Psoas muscle (tissue), 8 donors: ENCODE measurements around the gene GPR180. TPM values are rescaled to one million over a fixed set of nuclear protein-coding genes. Genes with fewer than 3 reads are reported as not detected.
A peak's percentile ranks its signal among the peaks of the same experiment; 100 is the strongest.

Experiments
- ATAC-seq, 4 donors: fragments of 200-7000 bp; cut with Tn5 transposase; one replicate each; pipeline ENCODE4 v1.9.1; 2020; ENCODE audit warnings: moderate library complexity in 3 of 4, mild to moderate bottlenecking in 2 of 4
- DNase-seq, 2 donors: peaks; one replicate each; pipeline ENCODE4 v3.0.0-alpha.2; 2020
- H3K27ac ChIP-seq: fragments of 200-600 bp; one replicate; pipeline ENCODE4 v1.8.0; 2022
- H3K27me3 ChIP-seq, 3 donors: fragments of 200-600 bp in 1 of 3; one replicate each; pipeline versions ENCODE4 v1.6.1 to v1.8.0; 2013 to 2022; ENCODE audit warnings: low read length in 2 of 3, mild to moderate bottlenecking in 2 of 3, moderate library complexity in 1 of 3; ENCODE audit not compliant: insufficient read depth in 3 of 3
- H3K36me3 ChIP-seq, 2 donors: fragments of 200-600 bp in 1 of 2; one replicate each; pipeline versions ENCODE4 v1.6.1 to v1.8.0; 2013 to 2022; ENCODE audit warnings: low read depth in 1 of 2, mild to moderate bottlenecking in 1 of 2, moderate library complexity in 1 of 2; ENCODE audit not compliant: insufficient read depth in 1 of 2
- H3K4me1 ChIP-seq: fragments of 200-600 bp; one replicate; pipeline ENCODE4 v1.8.0; 2022
- H3K4me3 ChIP-seq: fragments of 200-600 bp; one replicate; pipeline ENCODE4 v1.8.0; 2022; ENCODE audit warnings: mild to moderate bottlenecking
- H3K9me3 ChIP-seq: fragments of 200-600 bp; one replicate; pipeline ENCODE4 v1.8.0; 2022
- CTCF ChIP-seq: fragments of 200-600 bp; IDR thresholded peaks from one replicate; pipeline ENCODE4 v1.8.0; 2022; ENCODE audit warnings: antibody characterized with exemption
- WGBS, 3 donors: extraction: QIAGEN DNeasy Blood & Tissue Kit; methylation state at CpG; one replicate each; pipeline versions ENCODE4 v1.1.6 to v1.1.7; 2013; 5-methylcytosine and 5-hydroxymethylcytosine counted together
- intact Hi-C, 2 donors: fragments of 100-400 bp; cut with DNase I; formaldehyde crosslinking; loops; one replicate each; pipeline versions ENCODE4 v1.11.0 to v1.14.2; 2022
- polyA plus RNA-seq, 3 donors: library from polyadenylated mRNA; stranded (reverse); fragments of 200-250 nt; gene quantifications; one replicate each; pipeline ENCODE4 v1.2.3, GENCODE V29; 2013
- total RNA-seq, 4 donors: library from RNA; stranded (reverse); fragmentation: NEBNext Ultra II Directional in 2 of 4; extraction: Animal tissue kit (Norgen Biotek cat#: 25700) in 2 of 4; gene quantifications; one replicate each; pipeline versions ENCODE4 v1.2.1 to v1.2.4, GENCODE V29; 2021 to 2023
- donor health status: healthy with polysubstance abuse.
- donor health status: DM: no; HTN: no; CAD: no; lungs with moderate emphysema.
- donor health status: Bipolar disorder and iron deficiency.
- donor health status: healthy.
- donor health status: DM: yes; HTN: yes; CAD: no.
- donor health status: DM: no; HTN: no; CAD: no.
- donor health status: DM: no; HTN: no; CAD: no.
- donor health status: DM: yes; HTN: yes; CAD: no.

Gene GPR180
- total and polyA plus RNA-seq, 7 donors: 1.6 to 4.2 (median 4.0) TPM

DNA sequence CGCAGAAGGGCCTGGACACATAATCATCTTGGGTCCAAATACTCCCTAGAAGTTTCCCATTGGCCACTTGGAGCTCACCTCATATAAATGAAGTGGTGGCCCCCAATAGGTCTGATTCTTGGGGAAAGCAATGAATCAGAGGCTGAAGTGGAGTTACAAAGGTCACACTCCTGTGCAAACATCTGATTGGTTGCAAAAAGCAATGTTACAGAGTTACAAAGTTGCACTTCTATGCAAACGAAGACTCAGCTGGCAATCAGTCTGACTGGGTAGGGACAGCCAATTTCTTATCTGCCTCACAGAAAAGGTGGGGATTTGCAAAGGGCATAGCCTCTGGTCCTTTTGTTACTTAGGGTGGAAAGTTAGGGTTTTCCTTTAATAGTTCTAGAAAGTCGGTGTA, 1.8 kb upstream of the GPR180 start:
- no peak for TF ChIP-seq CTCF
- Histone ChIP-seq H3K36me3 (no peaks in the 10 kb centered on the region), H3K9me3 (no peaks in the 10 kb centered on the region), H3K27ac (no peak overlapping the region), H3K27me3 (no peaks in the 10 kb centered on the region), H3K4me3 (no peak overlapping the region), H3K4me1 (peaks cover 6% of the 10 kb centered on the region)
- DNase-seq (no peak), ATAC-seq (no peak)
- 90 to 92% (median 92%) methylated on average over 3 of the region's 3 CpGs for WGBS, 3 donors
- intact Hi-C loops: no loop called here

DNA sequence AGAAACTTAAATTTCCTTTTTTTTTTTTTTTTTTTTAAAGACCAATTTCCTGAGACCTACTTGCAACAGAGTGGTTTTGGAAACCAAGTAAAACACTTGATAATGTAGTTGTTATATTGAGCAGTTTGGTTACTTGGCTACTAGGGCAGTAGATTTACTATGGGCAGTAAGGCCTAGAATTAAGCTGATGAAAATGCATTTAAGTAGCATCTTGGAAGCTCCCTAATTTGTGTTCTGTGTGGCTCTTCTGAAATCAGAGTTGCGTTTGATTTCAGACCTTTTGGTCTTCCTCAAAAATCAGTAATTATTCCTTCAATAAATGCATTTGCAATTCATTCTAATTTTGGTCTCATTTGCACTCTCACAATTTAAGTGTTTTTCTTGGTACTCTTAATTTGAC, 810 bp downstream of the GPR180 start:
- Histone ChIP-seq H3K36me3 (peaks cover 2 to 16% of the 10 kb centered on the region in 2 donors), H3K27ac (no peak overlapping the region), H3K27me3 (no peaks in the 10 kb centered on the region), H3K4me1 (no peaks in the 10 kb centered on the region), H3K4me3 (peak overlapping the region; percentile 85), H3K9me3 (no peaks in the 10 kb centered on the region)
- no peak for DNase-seq
- intact Hi-C loops: no loop called here
- ATAC-seq: no peak
- no peak for TF ChIP-seq CTCF
- 43 to 47% (median 45%) methylated on average over 1 of the region's 1 CpG for WGBS, 3 donors

- no peak for ATAC-seq
- WGBS, 3 donors: 67 to 78% (median 68%) methylated on average over 4 of the region's 4 CpGs
- intact Hi-C loops: no loop called here
- no peak for DNase-seq
- Histone ChIP-seq H3K36me3 (peaks cover 6 to 16% of the 10 kb centered on the region in 2 donors), H3K27ac (no peak overlapping the region), H3K9me3 (no peaks in the 10 kb centered on the region), H3K4me3 (no peak overlapping the region), H3K27me3 (no peaks in the 10 kb centered on the region), H3K4me1 (no peaks in the 10 kb centered on the region)
- no peak for TF ChIP-seq CTCF
These were observed 5.4 kb downstream of the GPR180 start for GRCh38 chr13:94607056-94607455.

- peaks cover 6 to 16% of the 10 kb centered on the region in 2 donors for H3K36me3 ChIP-seq
- ATAC-seq: no peak
- 74 to 85% (median 75%) methylated on average over 3 of the region's 3 CpGs for WGBS, 3 donors
- H3K4me3 ChIP-seq: no peak overlapping the region
- no peak for DNase-seq
- intact Hi-C loops: no loop called here
- H3K27me3 ChIP-seq: no peaks in the 10 kb centered on the region
- H3K27ac ChIP-seq: no peak overlapping the region
- no peak for TF ChIP-seq CTCF
- no peaks in the 10 kb centered on the region for H3K4me1 ChIP-seq
- H3K9me3 ChIP-seq: no peaks in the 10 kb centered on the region
These were observed 6.3 kb downstream of the GPR180 start for GRCh38 chr13:94607939-94608338.

DNA sequence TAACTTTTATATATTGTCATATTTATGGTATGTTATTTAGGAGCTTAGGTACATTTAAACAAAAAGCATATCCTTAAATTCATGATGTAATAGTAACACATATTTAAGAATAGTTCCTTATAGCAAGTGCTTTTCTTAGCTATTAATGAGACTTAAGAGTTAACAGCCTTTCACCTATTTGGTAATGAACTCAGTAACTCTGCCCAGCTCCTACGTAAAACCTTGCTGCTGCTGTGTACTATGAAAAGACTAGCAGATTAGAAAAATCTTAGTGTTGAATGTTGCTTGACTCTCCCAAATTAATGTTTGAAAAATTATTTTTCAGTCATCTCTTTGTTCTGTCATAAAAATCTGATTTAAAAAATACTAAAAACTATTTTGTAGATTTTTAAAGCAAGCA, 6.9 kb downstream of the GPR180 start:
- Histone ChIP-seq H3K36me3 (peaks cover 6 to 16% of the 10 kb centered on the region in 2 donors), H3K4me3 (no peak overlapping the region)
- ATAC-seq: peak in 2 of 4 donors; percentile 64 to 74

More for the DNA sequence above, 6.9 kb downstream of the GPR180 start:
- Histone ChIP-seq H3K4me1 (no peaks in the 10 kb centered on the region), H3K27me3 (no peaks in the 10 kb centered on the region), H3K9me3 (no peaks in the 10 kb centered on the region), H3K27ac (no peak overlapping the region)
- 42 to 48% (median 43%) methylated on average over 1 of the region's 1 CpG for WGBS, 3 donors
- intact Hi-C loops: no loop called here
- TF ChIP-seq CTCF: no peak
- DNase-seq: no peak
